SK-N-DZ (cell line): ENCODE results near the gene DMAC1. TPM values are rescaled to one million over a fixed set of nuclear protein-coding genes. Genes with fewer than 3 reads are reported as not detected.

Experiments used
- DNase-seq: peaks from one replicate; pipeline ENCODE4 v3.0.0-alpha.2; 2015; ENCODE audit warnings: low spot score
- polyA plus RNA-seq, 2 experiments: library from polyadenylated mRNA; depleted of rRNA; stranded (reverse); fragments of >200 nt; gene quantifications; 2 replicates each; pipeline ENCODE4 v1.2.3, GENCODE V29; 2014

The DMAC1 gene
- polyA plus RNA-seq (2014; cell fraction: cytosol; rRNA removed) = 18.9 TPM in 2 replicates
- 13.7 and 14.9 TPM in 2 replicates for polyA plus RNA-seq (2014; cell fraction: nucleus; rRNA removed)

GRCh38 chr9:7799234-7799943 is at the start of gene DMAC1:
Gene DMAC1, minus strand, starts transcription at chr9:7799778. Its CDS starts 44 bp downstream, at chr9:7799734.
- DNase-seq = peak; percentile 75

- no peak for DNase-seq
Measured at GRCh38 chr9:7849362-7849761, 49.8 kb upstream of the DMAC1 start.

GRCh38 chr9:7848498-7848897 is 48.9 kb upstream of the DMAC1 start:
- DNase-seq = no peak

- DNase-seq = peak; percentile 3
Measured at GRCh38 chr9:7844242-7844641, 44.7 kb upstream of the DMAC1 start.

GRCh38 chr9:7841831-7842230 is 42.3 kb upstream of the DMAC1 start:
- no peak for DNase-seq

GRCh38 chr9:7834531-7834930 is 35.0 kb upstream of the DMAC1 start:
- no peak for DNase-seq

- no peak for DNase-seq
Measured at GRCh38 chr9:7828334-7828733, 28.8 kb upstream of the DMAC1 start.

- no peak for DNase-seq
Measured at GRCh38 chr9:7827792-7828191, 28.2 kb upstream of the DMAC1 start.

- no peak for DNase-seq
Measured at GRCh38 chr9:7827056-7827455, 27.5 kb upstream of the DMAC1 start.

- DNase-seq = no peak
Measured at GRCh38 chr9:7823651-7824050, 24.1 kb upstream of the DMAC1 start.

GRCh38 chr9:7819984-7820383 is 20.4 kb upstream of the DMAC1 start:
- no peak for DNase-seq

- no peak for DNase-seq
Measured at GRCh38 chr9:7816021-7816420, 16.4 kb upstream of the DMAC1 start.

GRCh38 chr9:7813030-7813429 is 13.5 kb upstream of the DMAC1 start:
- no peak for DNase-seq

GRCh38 chr9:7811677-7812076 is 12.1 kb upstream of the DMAC1 start:
- DNase-seq = no peak

- DNase-seq = no peak
Measured at GRCh38 chr9:7802666-7803065, 3.1 kb upstream of the DMAC1 start.

GRCh38 chr9:7799944-7800285 is 337 bp upstream of the DMAC1 start:
- DNase-seq = no peak

- DNase-seq = no peak
Measured at GRCh38 chr9:7794196-7794595, 5.4 kb downstream of the DMAC1 start.

- DNase-seq = peak; percentile 23
Measured at GRCh38 chr9:7791394-7791793, 8.2 kb downstream of the DMAC1 start.

GRCh38 chr9:7790819-7791182 is 8.8 kb downstream of the DMAC1 start:
- no peak for DNase-seq

- no peak for DNase-seq
Measured at GRCh38 chr9:7790022-7790818, 9.4 kb downstream of the DMAC1 start.

GRCh38 chr9:7788772-7789171 is 10.8 kb downstream of the DMAC1 start:
- DNase-seq = no peak

- DNase-seq = no peak
Measured at GRCh38 chr9:7785813-7786212, 13.8 kb downstream of the DMAC1 start.

- no peak for DNase-seq
Measured at GRCh38 chr9:7784472-7784871, 15.1 kb downstream of the DMAC1 start.
